GM18868 (cell line): Measurements from ENCODE around the gene TNFSF18.

Experiments
- ATAC-seq: cut with Tn5 transposase; IDR thresholded peaks from one replicate; pipeline ENCODE4 v1.9.1; 2021; ENCODE audit warnings: mild to moderate bottlenecking, moderate library complexity; ENCODE audit not compliant: unreplicated experiment

TNFSF18 gene

GRCh38 chr1:173039626-173040025 lies 11.1 kb downstream of the TNFSF18 start:
- ATAC-seq, result no peak

DNA sequence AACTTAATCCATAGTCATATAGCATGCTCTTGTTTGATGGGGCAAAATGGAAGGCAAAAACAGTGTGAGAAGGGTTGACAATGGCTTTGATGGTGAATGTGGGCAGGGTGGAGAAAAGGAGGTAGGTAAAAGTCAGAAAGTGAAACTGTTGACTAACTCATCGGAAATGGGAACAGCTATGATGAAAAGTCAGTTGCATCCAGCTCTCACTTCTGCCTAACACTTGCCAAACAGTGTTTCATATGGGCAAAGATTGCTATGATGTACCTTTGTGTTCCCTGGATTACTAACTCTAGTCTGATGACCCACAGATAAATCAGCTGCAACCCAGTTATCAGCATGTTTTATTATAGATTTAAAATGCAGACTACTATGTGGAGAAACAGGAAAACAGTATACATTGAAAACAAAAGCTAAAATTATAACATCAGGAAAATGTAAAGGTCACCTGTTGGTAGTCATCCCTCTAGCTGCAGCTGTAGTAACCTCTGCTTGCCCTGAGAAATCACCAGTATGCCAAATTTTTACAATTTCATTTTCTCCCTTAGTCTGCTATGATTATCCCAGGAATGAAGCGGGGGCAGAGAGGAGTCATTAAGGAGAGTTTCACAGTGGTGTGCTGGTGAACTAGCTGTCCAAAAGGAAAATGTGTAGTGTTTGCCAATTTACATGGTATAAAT lies 11.7 kb downstream of the TNFSF18 start:
- no peak for ATAC-seq

DNA sequence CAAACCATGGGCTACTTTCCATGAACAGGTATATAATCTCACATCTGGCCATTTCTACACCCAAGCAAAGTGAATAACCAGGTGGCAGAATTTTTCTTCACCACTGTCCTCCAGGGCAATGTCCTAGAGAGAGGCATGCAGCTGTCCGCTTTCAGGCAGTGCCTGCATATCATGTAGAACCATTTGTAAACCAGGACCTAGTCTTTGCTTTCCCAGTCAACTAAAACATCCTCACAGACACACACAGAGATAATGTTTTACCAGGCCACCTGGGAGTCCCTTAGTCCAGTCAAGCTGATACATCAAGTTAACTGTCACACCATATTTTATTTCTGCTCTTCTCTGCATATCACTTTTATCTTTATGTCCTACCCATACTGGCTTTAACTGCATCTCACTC lies 26.2 kb downstream of the TNFSF18 start:
- ATAC-seq, result no peak

DNA sequence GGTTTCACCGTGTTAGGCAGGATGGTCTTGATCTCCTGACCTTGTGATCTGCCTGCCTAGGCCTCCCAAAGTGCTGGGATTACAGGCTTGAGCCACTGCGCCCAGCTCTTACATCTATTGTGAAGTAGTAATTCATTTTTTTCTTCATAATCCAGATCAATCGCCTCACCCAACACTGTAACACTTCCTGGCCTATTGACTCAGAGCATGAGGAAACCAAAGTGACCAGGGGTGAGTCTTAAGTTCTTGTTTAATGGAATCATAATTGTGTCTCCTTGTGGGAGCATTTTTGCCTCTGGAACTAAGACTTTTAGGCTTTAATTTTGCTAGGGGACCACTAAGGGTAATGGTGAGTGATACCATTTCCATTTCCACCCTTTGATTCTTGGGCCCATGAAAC lies 27.4 kb downstream of the TNFSF18 start:
- no peak for ATAC-seq

DNA sequence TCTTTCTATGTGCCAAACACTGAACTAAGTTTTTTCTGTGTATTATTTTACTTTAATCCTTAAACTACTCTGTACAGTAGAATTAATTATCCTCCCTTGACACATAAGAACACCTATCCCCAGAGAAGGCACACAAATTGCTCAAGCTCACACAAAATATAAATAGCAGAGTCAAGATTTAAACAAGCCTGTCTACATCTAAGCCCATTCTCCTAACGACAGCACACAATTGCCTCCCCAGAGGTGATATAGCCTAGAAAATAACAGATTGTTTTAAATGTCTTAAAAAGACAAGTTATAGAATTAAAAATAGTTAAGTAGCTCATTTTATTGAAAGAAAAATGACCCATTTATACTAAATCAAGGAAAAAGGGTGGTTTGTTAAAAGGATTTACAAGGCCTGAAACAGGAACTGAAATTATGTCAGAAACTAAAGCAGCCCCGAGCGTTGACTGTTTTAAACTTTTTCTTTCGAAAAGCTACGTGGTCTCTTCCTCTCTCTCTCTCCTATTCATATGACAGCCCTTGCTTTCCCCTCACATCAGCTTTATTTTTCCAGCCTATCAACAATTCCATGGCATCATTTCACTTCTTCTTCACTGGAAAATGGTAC lies 30.5 kb downstream of the TNFSF18 start:
- ATAC-seq, result peak; percentile 89

GRCh38 chr1:173017792-173018191 lies 32.9 kb downstream of the TNFSF18 start:
- ATAC-seq, result no peak

- no peak for ATAC-seq
Observed at GRCh38 chr1:173016419-173016818, 34.3 kb downstream of the TNFSF18 start.

DNA sequence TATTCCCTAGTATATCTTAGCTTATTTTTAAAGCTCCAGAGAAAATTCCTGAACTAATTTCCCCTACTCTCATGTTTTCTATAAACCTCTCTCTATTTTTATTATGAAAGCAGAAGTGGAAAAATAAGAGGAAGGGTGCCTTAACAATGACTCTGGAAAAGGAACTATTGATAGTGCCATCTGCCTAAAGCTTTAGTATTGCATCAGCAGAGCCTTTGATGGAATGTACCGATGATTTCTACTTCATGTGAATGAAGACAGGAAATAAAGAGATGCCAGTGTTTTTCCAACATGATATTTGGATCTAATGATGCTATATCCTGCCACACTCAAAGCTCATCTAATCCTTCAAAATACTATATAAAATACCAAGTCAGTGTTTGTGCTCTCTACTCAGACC lies 35.1 kb downstream of the TNFSF18 start:
- ATAC-seq, result no peak

DNA sequence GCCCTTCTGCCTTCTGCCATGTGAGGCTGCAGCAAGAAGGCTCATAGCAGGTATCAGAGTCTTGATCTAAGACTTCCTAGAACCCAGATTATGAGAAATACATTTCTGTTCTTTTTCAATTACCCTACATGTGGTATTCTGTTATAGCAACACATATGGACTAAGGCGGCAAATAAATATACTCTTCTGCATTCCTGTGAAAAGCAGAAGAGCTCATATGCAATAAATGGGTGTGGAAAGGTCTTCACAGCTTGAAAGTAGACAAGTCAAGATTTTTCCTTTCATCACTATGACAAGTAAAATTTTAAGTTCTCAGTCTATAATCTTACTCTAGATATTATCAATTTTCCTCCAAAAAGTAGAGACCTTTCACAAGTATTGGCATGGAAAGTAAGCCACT lies 36.6 kb downstream of the TNFSF18 start:
- ATAC-seq, result no peak

GRCh38 chr1:173012126-173012525 lies 38.6 kb downstream of the TNFSF18 start:
- no peak for ATAC-seq

GRCh38 chr1:173009597-173009996 lies 41.1 kb downstream of the TNFSF18 start:
- ATAC-seq, result no peak

- ATAC-seq, result no peak
Observed at GRCh38 chr1:173005196-173005864, 45.4 kb downstream of the TNFSF18 start.

- ATAC-seq, result no peak
Observed at GRCh38 chr1:173002891-173003838, 47.6 kb downstream of the TNFSF18 start.

- ATAC-seq, result no peak
Observed at GRCh38 chr1:172999349-172999748, 51.4 kb downstream of the TNFSF18 start.

GRCh38 chr1:172997941-172998361 lies 52.8 kb downstream of the TNFSF18 start:
- no peak for ATAC-seq

DNA sequence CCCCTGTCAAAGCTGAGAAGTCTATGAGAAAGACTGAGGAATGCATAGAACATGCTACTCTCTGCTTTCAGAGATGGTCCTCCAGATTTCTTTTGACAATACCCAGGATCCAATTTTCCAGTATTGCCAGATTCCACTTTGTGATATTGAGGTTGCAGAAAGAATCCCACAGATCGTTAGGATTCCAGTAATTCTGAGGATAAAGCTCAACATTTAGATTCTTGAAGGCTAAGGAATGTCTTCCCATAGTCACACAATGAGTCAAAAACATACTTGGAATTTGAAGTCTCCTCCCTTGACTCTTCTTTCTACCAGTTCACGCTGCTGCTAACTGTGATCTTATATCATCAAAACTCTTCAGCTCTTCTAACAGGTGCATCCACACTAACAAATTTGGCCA lies 57.1 kb downstream of the TNFSF18 start:
- no peak for ATAC-seq

DNA sequence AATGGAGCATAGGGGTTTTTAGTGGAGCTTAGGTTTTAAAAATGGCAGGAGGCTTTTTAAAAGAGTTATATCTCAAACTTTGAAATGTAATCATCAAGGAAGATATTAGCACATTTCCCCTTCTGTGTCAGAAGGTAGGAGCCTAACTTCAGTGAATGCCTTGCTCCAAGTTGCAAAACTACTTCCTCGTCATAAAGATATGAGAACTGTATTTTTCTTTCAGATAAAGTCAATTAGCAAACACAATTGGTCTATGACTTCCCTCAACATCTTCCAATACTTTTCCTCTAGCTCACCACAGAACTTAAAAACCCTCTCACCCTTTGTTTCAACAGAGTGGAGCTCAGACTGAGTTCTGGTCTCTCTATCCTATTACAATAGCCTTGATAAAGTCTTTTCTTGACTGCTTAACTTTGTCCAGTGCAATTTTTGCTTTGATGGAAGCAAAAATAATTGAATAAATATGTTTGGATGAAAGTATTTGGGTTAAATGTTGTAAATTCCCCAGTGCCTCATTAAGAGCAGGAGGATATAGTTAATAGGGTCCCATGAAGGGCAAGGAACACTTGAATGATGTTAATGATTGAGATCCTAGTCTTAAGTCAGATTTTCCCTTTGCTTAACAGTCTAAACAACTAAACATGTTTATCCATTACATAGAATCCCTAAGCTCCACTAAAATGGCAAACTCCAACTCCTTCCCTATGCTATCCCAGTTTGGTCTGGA lies 58.9 kb downstream of the TNFSF18 start:
- no peak for ATAC-seq

DNA sequence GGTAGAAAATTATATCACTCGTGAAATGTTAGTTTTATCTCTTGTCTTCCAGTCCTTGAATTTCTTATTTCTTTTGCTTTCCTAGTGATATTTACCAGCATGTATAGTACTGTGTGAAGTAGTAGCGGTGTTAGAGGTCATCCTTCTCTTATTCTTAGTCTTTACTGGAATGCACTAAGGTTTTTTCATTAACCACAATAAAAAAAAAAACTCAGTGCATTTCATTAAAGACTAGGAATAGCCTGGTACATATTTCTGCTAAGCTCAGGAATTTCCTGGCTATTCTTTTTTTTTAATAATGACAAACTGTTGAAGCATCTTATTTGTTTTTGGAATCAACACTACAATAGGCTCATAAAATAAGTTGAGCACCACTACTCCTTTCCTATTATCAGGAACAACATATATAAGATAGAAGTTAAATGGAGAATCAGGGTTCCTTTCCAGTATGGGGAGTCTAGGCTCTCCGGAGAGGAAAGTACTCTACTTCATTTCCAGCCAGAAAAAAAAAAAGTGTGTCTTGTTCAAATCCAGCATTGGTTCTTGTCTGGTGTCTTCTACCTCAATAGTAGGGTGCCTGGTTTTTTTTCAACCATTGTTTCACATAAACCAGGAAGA lies 60.0 kb downstream of the TNFSF18 start:
- no peak for ATAC-seq
